ENCODE measurements around the gene SIRPA.

The SIRPA gene
- long read RNA-seq, donor 1, full-length matches to known transcripts, result 6 of 6 reads
- long read RNA-seq, donor 1, partial matches to known transcripts, result 0 of 6 reads
- long read RNA-seq, donor 1, other reads (novel, unspliced or antisense), result 0 of 6 reads
- long read RNA-seq, donor 2, full-length matches to known transcripts, result 2 of 2 reads
- long read RNA-seq, donor 2, partial matches to known transcripts, result 0 of 2 reads
- long read RNA-seq, donor 2, other reads (novel, unspliced or antisense), result 0 of 2 reads
- long read RNA-seq, donor 3, partial matches to known transcripts, result 0 of 1 reads
- long read RNA-seq, donor 3, other reads (novel, unspliced or antisense), result 0 of 1 reads
- long read RNA-seq, donor 4, partial matches to known transcripts, result 0 of 1 reads
- long read RNA-seq, donor 4, other reads (novel, unspliced or antisense), result 0 of 1 reads
- long read RNA-seq, donor 5, full-length matches to known transcripts, result 4 of 4 reads
- long read RNA-seq, donor 5, partial matches to known transcripts, result 0 of 4 reads
- long read RNA-seq, donor 5, other reads (novel, unspliced or antisense), result 0 of 4 reads
- long read RNA-seq, donor 6, partial matches to known transcripts, result 0 of 2 reads
- long read RNA-seq, donor 6, other reads (novel, unspliced or antisense), result 0 of 2 reads
- long read RNA-seq, donor 7, full-length matches to known transcripts, result 6 of 16 reads
- long read RNA-seq, donor 7, partial matches to known transcripts, result 10 of 16 reads
- long read RNA-seq, donor 7, other reads (novel, unspliced or antisense), result 0 of 16 reads
- long read RNA-seq, donor 8, full-length matches to known transcripts, result 5 of 10 reads
- long read RNA-seq, donor 8, partial matches to known transcripts, result 5 of 10 reads
- long read RNA-seq, donor 8, other reads (novel, unspliced or antisense), result 0 of 10 reads

DNA sequence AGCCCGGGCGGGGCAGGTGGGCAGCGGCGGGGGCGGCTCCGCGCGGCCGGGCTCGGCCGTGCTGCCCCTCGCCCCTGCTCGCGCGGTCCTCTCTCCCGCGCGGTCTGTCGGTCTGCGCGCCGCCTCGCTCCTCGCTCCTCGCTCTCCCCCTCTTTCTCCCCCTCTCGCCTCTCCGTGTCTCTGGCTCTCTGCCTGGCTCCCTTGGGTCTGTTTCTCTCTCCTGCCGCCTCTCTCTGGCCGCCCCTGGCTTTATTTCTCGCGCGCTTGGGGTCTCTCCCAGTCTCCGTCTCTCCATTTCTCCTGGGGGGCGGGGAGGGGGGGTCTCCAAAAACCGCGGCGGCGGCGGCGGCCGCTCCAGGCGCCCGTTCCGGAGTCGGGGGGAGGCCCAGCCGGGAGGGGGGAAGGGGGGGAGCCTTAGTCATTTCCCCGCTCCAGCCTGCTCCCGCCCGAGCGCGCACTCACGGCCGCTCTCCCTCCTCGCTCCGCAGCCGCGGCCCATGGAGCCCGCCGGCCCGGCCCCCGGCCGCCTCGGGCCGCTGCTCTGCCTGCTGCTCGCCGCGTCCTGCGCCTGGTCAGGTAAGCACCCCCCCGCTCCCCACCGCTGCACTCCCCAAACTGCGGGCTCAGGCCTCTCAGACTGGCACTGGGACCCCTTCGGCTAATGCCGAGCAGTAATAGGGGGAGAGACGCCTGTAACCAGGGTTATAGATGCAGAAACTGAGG lies at the start of gene SIRPA:
TSS of gene SIRPA (plus strand) at position 457 of the 723 bp plus-strand sequence. CDS start at position 498, 41 bp downstream.
- DNase-seq, result peak; percentile 76

DNA sequence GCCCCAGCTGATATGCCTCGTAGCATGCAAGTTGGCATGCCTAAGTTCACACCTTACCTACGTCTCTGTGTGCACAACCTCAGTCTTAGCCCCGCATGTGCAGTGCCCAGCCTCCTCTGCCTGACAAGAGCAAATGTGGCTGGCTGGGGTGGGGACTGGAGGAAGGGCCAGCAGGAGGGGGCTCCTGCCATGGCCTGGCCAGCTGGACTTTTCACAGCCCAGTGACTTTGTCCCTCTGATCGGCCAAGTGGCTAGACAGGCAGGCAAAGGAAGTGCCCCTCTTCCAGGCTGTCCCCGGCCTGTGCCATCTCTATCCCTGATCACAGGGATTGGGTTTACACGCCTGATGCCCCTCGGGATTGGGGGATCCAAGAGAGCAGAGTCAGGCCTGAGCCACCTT lies 49.5 kb upstream of the SIRPA start:
- DNase-seq, result no peak

DNA sequence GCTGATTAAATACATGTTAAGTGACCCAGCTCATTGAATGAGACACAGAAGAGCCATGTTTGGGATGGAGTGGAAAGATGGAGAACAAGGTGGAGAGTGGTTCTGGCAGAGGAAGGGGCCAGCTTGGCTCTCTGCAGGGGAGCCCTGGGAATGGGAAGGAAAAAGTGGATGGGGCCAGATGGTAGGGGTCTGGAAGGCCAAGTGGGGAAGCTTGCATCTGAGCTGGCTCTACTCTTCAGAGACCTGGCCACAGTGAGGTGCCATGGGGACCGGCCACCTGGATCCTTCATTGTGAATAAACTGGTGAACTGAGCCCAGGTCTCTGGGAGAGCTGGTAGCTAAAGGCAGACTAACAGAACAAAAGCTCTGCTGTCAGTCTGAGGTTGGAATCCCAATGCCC lies 48.9 kb upstream of the SIRPA start:
- DNase-seq, result no peak

DNA sequence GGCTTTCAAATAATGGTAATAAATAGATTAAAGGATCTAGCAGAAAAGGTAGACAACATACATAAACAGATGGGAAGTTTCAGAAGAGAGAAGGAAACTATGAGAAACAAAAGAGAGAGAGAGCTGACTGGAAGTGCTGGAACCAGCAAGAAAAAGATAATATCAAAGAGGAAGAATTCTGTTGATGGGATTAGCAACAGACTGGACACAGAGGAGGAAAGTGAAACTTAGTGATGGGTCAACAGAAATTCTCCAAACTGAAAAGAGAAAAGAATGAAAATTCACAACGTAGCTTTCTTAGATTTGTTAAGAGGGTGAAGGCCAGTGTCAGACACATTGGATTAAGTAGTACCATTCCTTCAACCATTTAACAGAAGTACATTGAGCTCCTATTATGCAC lies 48.3 kb upstream of the SIRPA start:
- DNase-seq, result no peak

DNA sequence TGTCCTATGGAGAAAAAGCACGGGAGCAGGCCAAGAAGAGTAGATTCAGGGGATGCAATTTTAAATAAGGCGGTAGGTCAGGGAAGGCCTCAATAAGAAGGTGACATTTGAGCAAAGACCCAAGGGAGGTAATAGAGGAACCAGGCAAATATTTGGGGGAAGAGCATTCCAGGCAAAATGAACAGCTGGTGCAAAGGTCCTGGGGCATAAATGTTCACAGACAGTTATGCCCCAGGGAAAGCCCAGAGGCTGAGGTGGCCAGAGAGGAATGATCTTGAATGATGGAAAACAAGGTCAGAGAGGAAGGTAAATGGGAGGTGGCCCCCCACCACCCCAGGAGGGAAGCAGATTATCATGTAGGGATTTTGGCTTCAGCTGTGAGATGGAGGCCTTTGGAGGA lies 47.4 kb upstream of the SIRPA start:
- DNase-seq, result no peak

DNA sequence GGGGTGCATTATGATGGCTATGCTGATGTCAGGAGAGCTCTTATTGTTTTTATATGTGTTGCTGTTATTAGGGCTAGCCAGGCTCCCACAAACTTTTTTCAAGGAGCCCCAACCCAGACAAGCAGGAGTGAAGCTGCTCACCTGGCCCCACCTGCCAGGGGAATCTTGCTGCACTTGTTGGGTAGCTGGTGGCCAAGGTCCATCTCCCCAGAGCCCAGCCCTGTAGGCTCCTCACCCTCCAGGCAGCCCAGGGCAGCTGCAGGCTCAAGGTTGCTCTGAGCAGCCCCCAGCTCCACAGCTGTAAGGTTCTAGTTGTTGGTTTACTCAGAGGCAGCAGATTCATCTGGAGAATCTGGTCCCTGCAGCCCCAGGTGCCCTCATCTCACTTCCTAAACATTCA lies 46.8 kb upstream of the SIRPA start:
- DNase-seq, result no peak

DNA sequence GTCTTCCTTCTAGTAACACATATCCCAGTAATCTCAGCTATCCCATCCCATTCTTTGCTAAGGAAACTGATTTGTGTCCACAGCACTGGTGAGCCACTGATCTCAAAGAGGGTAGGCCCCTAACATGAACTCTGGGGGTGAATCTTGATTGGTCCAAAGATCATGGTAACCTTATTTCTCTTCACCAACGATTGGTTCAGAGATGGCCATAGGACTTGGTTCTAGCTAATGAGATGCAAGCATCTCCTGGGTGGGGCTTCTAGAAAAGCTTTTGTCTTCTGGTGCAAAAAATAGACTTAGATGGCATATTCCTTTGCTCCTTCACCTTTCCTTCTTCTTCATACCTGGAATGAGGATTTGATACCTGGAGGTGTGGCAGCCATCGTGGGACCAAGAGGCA lies 43.8 kb upstream of the SIRPA start:
- DNase-seq, result no peak

DNA sequence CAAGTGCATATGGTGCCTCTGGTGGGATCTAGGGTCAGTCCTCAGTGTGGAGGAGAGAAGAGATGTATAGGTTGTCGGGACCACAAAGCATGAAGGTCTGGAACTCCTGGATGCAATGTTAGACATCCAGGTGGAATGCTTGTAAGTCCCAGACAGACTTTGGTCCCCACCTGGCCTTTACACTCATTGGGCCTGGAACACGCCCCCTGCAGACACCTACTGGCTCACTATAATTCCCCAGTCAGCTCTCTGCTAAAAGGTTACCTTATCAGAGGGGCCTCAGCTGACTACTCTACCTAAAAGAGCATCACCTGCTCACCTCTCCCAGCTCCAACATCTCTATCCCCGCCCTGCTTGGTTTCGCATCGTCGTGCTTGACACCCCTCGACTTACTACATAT lies 41.7 kb upstream of the SIRPA start:
- DNase-seq, result no peak

DNA sequence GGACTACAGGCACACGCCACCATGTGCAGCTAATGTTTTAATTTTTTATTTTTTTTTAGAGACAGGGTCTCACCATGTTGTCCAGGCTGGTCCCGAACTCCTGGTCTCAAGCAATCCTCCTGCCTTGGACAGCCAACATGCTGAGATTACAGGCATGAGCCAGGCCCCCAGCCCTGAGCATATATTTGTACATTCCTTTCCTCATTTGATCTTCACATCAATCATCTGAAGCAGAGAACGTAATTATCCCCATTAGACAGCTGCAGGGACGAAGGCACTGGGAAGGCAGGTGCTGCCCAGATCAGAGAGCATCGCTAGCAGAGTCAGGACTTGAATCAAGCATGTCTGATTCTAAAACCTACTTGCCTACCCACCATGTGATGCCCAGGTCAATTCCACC lies 41.0 kb upstream of the SIRPA start:
- DNase-seq, result no peak

DNA sequence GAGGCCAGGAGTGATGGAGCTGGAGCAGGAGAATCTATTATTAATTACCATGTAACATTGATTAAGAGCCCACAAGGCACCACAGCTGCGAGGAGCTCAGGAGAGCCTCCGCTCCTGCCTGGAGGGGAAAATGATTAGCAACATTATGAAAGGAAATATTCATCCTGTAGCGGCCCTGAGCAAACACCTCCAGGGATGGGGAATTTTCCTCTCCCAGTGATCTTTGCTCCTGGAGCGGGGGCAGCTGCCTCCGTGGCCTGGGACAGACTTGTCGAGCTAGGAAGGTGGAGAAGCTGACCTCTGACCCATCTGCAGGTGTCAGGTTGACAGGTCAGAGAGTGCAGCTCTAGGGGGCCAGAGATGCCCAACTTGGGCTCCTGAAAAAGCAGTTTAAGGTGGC lies 40.1 kb upstream of the SIRPA start:
- no peak for DNase-seq

DNA sequence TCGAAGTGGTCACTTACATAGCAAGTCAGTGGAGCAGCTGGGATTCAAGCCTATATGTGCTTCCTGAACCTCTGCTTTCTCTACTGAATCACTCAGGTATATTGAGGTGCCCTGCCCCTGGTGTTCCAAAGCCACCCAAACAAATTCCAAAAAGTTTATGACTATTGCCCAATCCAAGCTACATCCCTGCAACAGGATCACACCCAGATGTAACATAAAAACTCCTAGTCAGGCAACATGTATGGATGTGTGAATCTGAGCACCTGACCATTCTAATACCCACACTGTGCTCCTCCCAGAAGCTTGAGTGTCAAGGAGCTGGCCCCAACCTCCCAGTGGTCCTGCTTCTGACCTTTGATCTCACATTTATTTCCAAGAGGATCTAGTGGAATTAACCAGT lies 39.5 kb upstream of the SIRPA start:
- DNase-seq, result no peak

DNA sequence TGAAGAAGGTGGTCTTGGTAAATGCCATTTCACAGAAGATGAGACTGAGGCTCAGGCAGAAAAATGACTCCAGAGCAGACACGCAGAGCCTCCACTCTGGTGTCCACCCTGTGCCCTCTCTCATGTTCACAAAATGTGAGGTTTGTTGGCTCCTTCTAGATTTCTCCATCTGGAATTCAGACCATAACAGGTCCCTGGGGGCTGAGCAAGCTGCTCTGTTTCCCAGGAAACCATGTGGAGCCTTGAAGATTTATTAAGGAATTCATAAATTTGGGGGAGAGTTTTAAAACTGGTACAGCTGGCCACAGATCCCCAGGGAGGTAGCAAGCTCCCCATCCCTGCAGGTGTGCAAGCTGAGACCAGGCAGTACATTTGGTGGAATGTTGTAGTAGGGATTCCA lies 38.8 kb upstream of the SIRPA start:
- no peak for DNase-seq

DNA sequence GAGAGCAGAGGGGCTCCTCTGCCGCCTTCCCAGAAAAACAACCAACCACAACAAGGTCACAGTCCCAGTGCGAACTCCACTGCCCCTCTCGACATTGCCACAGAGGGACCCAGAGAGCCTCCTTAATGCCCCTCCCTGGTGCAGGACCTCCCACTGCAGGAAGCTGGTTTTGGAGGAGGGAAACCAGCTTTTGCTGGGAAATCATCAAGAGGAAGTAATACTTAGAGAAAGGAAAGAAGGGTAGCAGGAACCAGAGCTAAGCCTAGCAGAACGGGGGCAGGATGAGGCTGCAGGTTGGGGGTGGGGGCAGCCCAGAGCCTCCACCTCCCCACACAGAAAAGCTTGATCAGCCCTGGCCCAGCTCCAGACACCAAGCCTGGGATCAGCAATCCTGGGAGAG lies 37.7 kb upstream of the SIRPA start:
- DNase-seq, result no peak

DNA sequence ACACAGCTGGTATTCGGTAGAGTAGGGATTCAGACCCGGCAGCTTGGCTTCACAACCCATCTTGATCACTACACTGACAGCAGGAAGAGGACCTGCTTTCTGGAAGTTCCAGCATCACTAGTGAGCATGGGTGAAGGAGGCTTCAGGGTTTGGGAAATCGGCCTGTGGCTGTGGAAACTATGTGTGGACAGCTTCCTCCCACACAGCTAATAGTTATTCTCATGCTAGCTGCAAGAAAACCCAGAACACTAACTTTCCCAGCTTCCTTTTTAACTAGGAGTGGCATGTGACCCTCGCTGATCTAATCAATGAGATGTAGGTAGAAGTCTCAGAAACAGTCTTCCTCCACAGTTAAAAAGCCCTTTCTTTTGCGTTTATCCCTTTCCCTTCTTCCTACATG lies 36.3 kb upstream of the SIRPA start:
- DNase-seq, result no peak

DNA sequence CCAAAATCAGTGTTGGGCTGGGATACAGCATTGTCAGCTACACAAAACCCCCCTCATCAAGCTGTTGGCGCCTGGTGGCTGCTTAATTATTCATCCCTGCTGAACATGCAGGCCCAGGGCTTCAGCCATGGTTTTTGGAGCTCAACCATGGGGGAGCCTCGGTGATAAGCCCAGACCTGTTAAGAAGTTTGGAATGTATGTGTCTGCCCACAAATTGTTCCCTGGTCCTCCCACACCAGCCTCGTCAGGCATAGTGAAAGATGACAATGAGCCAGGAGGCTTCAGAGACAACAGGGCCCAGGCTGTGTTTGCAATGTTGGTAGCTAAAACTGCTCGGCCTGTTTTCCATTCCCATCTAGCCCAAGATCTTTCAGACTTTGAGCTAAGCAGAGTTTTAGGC lies 34.8 kb upstream of the SIRPA start:
- no peak for DNase-seq

DNA sequence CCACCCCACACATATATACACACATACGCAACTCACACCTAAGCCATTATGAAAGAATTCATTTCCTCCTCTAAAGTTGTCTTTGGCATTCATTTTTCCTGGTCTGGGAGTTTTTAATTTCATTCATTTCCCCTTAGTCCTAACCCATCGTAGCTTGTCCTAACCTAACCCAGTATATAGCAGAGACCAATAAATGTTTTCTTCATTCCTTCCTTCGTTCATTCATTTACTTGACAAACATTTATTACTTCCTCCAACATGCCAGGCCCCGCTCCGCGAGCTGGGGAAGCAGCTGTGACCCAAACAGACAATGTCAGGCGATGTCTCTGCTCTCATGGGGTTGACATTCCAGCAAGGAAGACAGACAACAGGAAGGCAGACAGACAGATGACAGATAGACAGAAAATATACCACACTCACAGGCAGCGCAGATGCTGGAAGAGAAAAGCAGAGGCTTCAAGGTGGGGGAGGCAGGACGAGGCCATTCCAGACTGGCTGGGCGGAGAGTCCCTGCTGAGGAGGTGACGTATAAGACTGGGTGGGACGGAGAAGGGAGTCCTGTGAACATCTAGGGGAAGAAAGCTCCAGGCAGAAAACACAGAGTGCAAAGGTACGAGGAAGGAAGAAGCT lies 33.7 kb upstream of the SIRPA start:
- DNase-seq, result no peak

DNA sequence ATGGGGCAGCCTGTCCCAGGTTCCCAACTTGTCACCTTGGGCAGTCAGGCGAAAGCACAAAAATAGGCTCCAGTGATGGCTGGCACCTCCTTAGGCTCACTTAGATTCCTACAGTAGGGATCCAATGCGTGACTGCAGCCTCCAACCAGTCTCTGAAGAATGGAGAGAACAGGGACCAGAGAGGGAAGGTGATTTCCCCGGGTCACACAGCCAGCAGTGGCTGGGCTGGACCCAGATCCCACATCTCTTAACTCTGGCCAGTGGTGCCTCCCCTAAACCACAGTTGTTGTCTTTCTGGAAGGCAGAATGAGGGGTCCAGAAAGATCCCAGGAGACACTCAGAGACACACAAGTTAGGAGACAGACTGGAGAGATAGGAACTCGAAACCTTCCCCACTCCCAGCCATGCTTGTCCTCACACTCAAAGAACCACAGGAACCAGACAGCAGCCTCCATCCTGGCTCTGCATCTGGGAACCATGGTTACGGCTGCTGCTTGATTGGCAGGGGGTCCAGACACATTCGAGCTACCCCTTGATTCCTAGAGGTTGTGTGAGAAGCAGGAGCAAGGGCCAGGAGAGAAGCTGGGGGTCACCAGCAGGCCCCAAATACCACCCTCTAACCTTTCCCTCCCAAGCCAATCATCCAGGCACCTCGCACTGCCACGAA lies 33.1 kb upstream of the SIRPA start:
- DNase-seq, result no peak

DNA sequence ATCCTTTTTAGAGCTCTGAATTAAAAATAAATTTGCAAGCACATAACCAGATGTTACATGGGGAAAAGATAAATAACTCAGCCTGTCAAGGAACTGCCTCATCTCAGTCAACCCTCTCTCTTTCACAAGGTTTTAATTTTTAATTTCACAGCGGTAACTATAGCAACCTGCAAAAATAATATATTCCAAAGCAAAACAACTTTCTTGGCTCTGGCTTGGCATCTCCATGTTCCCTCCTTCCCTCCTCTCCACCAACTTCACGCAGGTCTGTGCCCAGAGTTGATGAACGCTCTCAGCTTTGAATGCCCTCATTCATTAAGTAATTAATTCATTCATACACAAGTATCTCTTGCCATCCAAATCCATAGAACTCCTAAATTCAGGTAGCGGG lies 32.5 kb upstream of the SIRPA start:
- no peak for DNase-seq

DNA sequence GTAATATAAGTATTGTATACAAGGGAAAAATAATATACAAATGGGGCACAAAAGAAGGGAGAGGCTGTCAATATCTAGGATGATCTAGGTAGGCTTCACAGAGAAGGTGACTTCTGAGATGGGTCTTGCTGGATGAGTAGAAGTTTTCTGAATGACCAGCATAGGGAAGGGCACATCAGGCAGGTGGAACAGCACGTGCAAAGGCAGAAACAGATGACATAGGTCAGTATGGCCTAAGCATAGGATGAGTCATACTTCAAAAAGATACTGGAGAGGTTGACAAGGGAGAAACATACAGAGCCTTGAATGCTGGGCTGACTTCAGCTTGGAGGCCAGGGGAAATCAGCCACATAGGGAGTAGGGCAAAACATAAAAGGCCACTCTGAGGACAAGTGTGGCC lies 31.9 kb upstream of the SIRPA start:
- no peak for DNase-seq

DNA sequence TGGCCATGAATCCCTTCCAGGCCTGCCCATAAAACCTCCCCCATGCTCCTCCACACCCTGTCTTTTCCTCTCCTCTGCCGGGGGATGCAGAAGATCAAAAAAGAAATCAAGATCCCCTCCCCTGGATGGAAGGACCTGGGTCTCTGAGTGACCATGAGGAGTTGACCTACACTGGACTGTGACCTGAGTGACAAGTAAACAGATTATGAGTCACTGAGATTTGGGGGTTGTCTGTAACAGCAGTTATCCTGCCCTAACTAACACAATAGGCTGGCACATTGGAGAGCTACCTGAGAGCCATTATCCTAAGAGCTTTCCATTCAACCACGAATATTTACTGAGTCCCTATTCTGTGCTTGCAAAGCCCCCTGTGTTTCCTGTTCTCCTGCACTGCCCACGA lies 28.4 kb upstream of the SIRPA start:
- no peak for DNase-seq

DNA sequence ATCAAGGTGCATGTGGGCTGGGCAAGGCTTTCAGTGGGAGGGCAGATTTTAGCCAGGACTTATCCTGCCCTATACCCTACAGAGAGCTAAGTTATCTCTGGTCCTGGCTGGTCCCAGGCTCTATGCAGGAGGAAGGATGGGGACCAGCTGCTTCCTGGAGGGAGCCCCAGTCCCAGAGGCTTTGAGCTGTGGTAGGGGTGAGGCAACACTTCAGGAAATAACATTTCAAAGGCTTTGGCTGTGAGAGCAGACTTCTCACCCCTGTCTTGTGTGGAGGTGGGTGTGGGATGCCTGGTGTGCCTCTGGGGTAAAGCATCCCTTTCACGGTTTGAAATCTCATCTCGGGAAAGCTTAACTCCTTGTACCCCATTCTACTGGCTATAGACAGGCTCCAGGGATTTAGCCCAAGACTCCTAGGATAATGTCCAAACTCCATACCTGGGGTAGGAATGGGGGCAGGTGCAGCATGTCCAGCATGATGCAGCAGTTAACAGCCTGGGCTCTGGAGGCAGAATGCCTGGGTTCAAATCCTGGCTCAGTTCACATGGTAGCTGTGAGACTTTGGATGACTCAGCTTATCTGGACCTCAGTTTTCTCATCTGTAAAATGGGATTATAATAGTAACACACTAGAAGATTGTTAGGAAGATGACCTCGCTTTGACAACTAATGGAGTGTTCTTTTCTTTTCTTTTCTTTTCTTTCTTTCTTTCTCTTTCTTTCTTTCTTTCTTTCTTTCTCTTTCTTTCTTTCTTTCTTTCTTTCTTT lies 27.5 kb upstream of the SIRPA start:
- no peak for DNase-seq
